ENCODE results near the gene PRSS8.
"Not testable (repeated sequence)": the region's sequence is repeated elsewhere in the genome, so short reads cannot be mapped to it uniquely, and the experiment has no call there.

Gene PRSS8

GRCh38 chr16:31143694-31144148 lies 8.2 kb upstream of the PRSS8 start:
- DNase-seq: no peak

- no peak for DNase-seq
These were observed 7.6 kb upstream of the PRSS8 start for GRCh38 chr16:31143011-31143693.

- peak; percentile 94 to 97 (median 96) for DNase-seq
These were observed 6.8 kb upstream of the PRSS8 start for GRCh38 chr16:31142109-31143010.

- peak in 1 of 4 experiments; percentile 6 for DNase-seq
These were observed 6.1 kb upstream of the PRSS8 start for GRCh38 chr16:31141489-31142108.

- not testable (repeated sequence) for DNase-seq
These were observed 5.5 kb upstream of the PRSS8 start for GRCh38 chr16:31141071-31141469.

GRCh38 chr16:31138621-31139578 lies 3.4 kb upstream of the PRSS8 start:
- DNase-seq: no peak

GRCh38 chr16:31136822-31137499 lies 1.4 kb upstream of the PRSS8 start:
- not testable (repeated sequence) for DNase-seq

GRCh38 chr16:31136287-31136662 lies 748 bp upstream of the PRSS8 start:
- no peak for DNase-seq

- DNase-seq: no peak
These were observed 647 bp downstream of the PRSS8 start for GRCh38 chr16:31134625-31135534.

GRCh38 chr16:31134091-31134571 lies 1.4 kb downstream of the PRSS8 start:
- DNase-seq: no peak

GRCh38 chr16:31133046-31133501 lies 2.5 kb downstream of the PRSS8 start:
- no peak for DNase-seq

GRCh38 chr16:31132303-31132979 lies 3.1 kb downstream of the PRSS8 start:
- no peak for DNase-seq

GRCh38 chr16:31131841-31132271 lies 3.7 kb downstream of the PRSS8 start:
- DNase-seq: no peak

GRCh38 chr16:31131416-31131815 lies 4.1 kb downstream of the PRSS8 start:
- no peak for DNase-seq

GRCh38 chr16:31130899-31131298 lies 4.6 kb downstream of the PRSS8 start:
- no peak for DNase-seq

GRCh38 chr16:31130336-31130891 lies 5.1 kb downstream of the PRSS8 start:
- DNase-seq: no peak

- DNase-seq: no peak
These were observed 5.8 kb downstream of the PRSS8 start for GRCh38 chr16:31129568-31130335.

All from activated naive CD4-positive, alpha-beta T cell (primary cell).